ENCODE data around the gene FKBP4.

The FKBP4 gene

GRCh38 chr12:2794736-2795289 is at the start of gene FKBP4:
Gene FKBP4 (plus strand): TSS chr12:2794970. CDS start chr12:2795140, 170 bp downstream.
- H3K27me3 Mint-ChIP-seq, result no peaks in the 10 kb centered on the region
- no peaks in the 10 kb centered on the region for H3K9me3 Mint-ChIP-seq
- peaks cover 38% of the 10 kb centered on the region for H3K36me3 Mint-ChIP-seq (ENCODE audit: low read depth)
- peak within 1 kb of the TSS; percentile 68 for H3K27ac Mint-ChIP-seq
- H3K4me1 Mint-ChIP-seq (ENCODE audit: low read depth), result peaks cover 28% of the 10 kb centered on the region
- peak within 1 kb of the TSS; percentile 96 for H3K4me3 Mint-ChIP-seq

GRCh38 chr12:2745655-2746054 is 49.1 kb upstream of the FKBP4 start:
- Mint-ChIP-seq H3K27ac (no peak overlapping the region), H3K36me3 (ENCODE audit: low read depth) (no peaks in the 10 kb centered on the region), H3K4me3 (no peak overlapping the region), H3K9me3 (peaks cover 3% of the 10 kb centered on the region), H3K4me1 (ENCODE audit: low read depth) (no peaks in the 10 kb centered on the region), H3K27me3 (peaks cover 4% of the 10 kb centered on the region)

GRCh38 chr12:2749580-2749979 is 45.2 kb upstream of the FKBP4 start:
- Mint-ChIP-seq H3K27me3 (peaks cover 34% of the 10 kb centered on the region), H3K36me3 (ENCODE audit: low read depth) (no peaks in the 10 kb centered on the region), H3K4me3 (no peak overlapping the region), H3K27ac (no peak overlapping the region), H3K9me3 (peaks cover 3% of the 10 kb centered on the region), H3K4me1 (ENCODE audit: low read depth) (no peaks in the 10 kb centered on the region)

GRCh38 chr12:2750185-2750584 is 44.6 kb upstream of the FKBP4 start:
- H3K36me3 Mint-ChIP-seq (ENCODE audit: low read depth), result no peaks in the 10 kb centered on the region
- H3K27ac Mint-ChIP-seq, result no peak overlapping the region
- no peak overlapping the region for H3K4me3 Mint-ChIP-seq
- peaks cover 3% of the 10 kb centered on the region for H3K9me3 Mint-ChIP-seq
- H3K4me1 Mint-ChIP-seq (ENCODE audit: low read depth), result no peaks in the 10 kb centered on the region
- peaks cover 40% of the 10 kb centered on the region for H3K27me3 Mint-ChIP-seq

GRCh38 chr12:2751230-2751629 is 43.5 kb upstream of the FKBP4 start:
- Mint-ChIP-seq H3K4me1 (ENCODE audit: low read depth) (no peaks in the 10 kb centered on the region), H3K36me3 (ENCODE audit: low read depth) (no peaks in the 10 kb centered on the region), H3K9me3 (peaks cover 2% of the 10 kb centered on the region), H3K27me3 (peaks cover 43% of the 10 kb centered on the region), H3K27ac (no peak overlapping the region), H3K4me3 (no peak overlapping the region)

GRCh38 chr12:2751686-2752085 is 43.1 kb upstream of the FKBP4 start:
- Mint-ChIP-seq H3K4me3 (no peak overlapping the region), H3K36me3 (ENCODE audit: low read depth) (no peaks in the 10 kb centered on the region), H3K27me3 (peaks cover 47% of the 10 kb centered on the region), H3K9me3 (no peaks in the 10 kb centered on the region), H3K27ac (no peak overlapping the region), H3K4me1 (ENCODE audit: low read depth) (no peaks in the 10 kb centered on the region)

- Mint-ChIP-seq H3K4me1 (ENCODE audit: low read depth) (no peaks in the 10 kb centered on the region), H3K27ac (no peak overlapping the region), H3K9me3 (no peaks in the 10 kb centered on the region), H3K4me3 (no peak overlapping the region), H3K27me3 (peaks cover 49% of the 10 kb centered on the region), H3K36me3 (ENCODE audit: low read depth) (no peaks in the 10 kb centered on the region)
Measured at GRCh38 chr12:2752676-2753371, 41.9 kb upstream of the FKBP4 start.

- Mint-ChIP-seq H3K27me3 (peaks cover 55% of the 10 kb centered on the region), H3K9me3 (no peaks in the 10 kb centered on the region), H3K4me3 (no peak overlapping the region), H3K27ac (no peak overlapping the region), H3K36me3 (ENCODE audit: low read depth) (no peaks in the 10 kb centered on the region), H3K4me1 (ENCODE audit: low read depth) (no peaks in the 10 kb centered on the region)
Measured at GRCh38 chr12:2753536-2753935, 41.2 kb upstream of the FKBP4 start.

- H3K9me3 Mint-ChIP-seq, result no peaks in the 10 kb centered on the region
- no peaks in the 10 kb centered on the region for H3K36me3 Mint-ChIP-seq (ENCODE audit: low read depth)
- H3K4me1 Mint-ChIP-seq (ENCODE audit: low read depth), result no peaks in the 10 kb centered on the region
- H3K27me3 Mint-ChIP-seq, result peaks cover 59% of the 10 kb centered on the region
- H3K27ac Mint-ChIP-seq, result no peak overlapping the region
- no peak overlapping the region for H3K4me3 Mint-ChIP-seq
Measured at GRCh38 chr12:2754208-2754607, 40.6 kb upstream of the FKBP4 start.

- H3K9me3 Mint-ChIP-seq, result no peaks in the 10 kb centered on the region
- no peak overlapping the region for H3K4me3 Mint-ChIP-seq
- H3K4me1 Mint-ChIP-seq (ENCODE audit: low read depth), result no peaks in the 10 kb centered on the region
- no peak overlapping the region for H3K27ac Mint-ChIP-seq
- H3K27me3 Mint-ChIP-seq, result peaks cover 49% of the 10 kb centered on the region
- no peaks in the 10 kb centered on the region for H3K36me3 Mint-ChIP-seq (ENCODE audit: low read depth)
Measured at GRCh38 chr12:2756756-2757155, 38.0 kb upstream of the FKBP4 start.

GRCh38 chr12:2759733-2760132 is 35.0 kb upstream of the FKBP4 start:
- Mint-ChIP-seq H3K36me3 (ENCODE audit: low read depth) (no peaks in the 10 kb centered on the region), H3K9me3 (no peaks in the 10 kb centered on the region), H3K4me3 (no peak overlapping the region), H3K4me1 (ENCODE audit: low read depth) (no peaks in the 10 kb centered on the region), H3K27ac (no peak overlapping the region), H3K27me3 (peaks cover 27% of the 10 kb centered on the region)

GRCh38 chr12:2764398-2764797 is 30.4 kb upstream of the FKBP4 start:
- Mint-ChIP-seq H3K4me1 (ENCODE audit: low read depth) (no peaks in the 10 kb centered on the region), H3K36me3 (ENCODE audit: low read depth) (no peaks in the 10 kb centered on the region), H3K27me3 (no peaks in the 10 kb centered on the region), H3K27ac (no peak overlapping the region), H3K4me3 (no peak overlapping the region), H3K9me3 (no peaks in the 10 kb centered on the region)

- H3K27me3 Mint-ChIP-seq, result no peaks in the 10 kb centered on the region
- no peaks in the 10 kb centered on the region for H3K36me3 Mint-ChIP-seq (ENCODE audit: low read depth)
- H3K4me1 Mint-ChIP-seq (ENCODE audit: low read depth), result no peaks in the 10 kb centered on the region
- H3K4me3 Mint-ChIP-seq, result no peak overlapping the region
- no peak overlapping the region for H3K27ac Mint-ChIP-seq
- no peaks in the 10 kb centered on the region for H3K9me3 Mint-ChIP-seq
Measured at GRCh38 chr12:2765052-2765451, 29.7 kb upstream of the FKBP4 start.

- H3K36me3 Mint-ChIP-seq (ENCODE audit: low read depth), result no peaks in the 10 kb centered on the region
- no peaks in the 10 kb centered on the region for H3K27me3 Mint-ChIP-seq
- no peak overlapping the region for H3K4me3 Mint-ChIP-seq
- no peaks in the 10 kb centered on the region for H3K4me1 Mint-ChIP-seq (ENCODE audit: low read depth)
- H3K27ac Mint-ChIP-seq, result no peak overlapping the region
- peaks cover 3% of the 10 kb centered on the region for H3K9me3 Mint-ChIP-seq
Measured at GRCh38 chr12:2765608-2766007, 29.2 kb upstream of the FKBP4 start.

GRCh38 chr12:2768224-2768961 is 26.4 kb upstream of the FKBP4 start:
- Mint-ChIP-seq H3K27me3 (no peaks in the 10 kb centered on the region), H3K4me3 (no peak overlapping the region), H3K9me3 (peaks cover 4% of the 10 kb centered on the region), H3K27ac (no peak overlapping the region), H3K36me3 (ENCODE audit: low read depth) (no peaks in the 10 kb centered on the region), H3K4me1 (ENCODE audit: low read depth) (no peaks in the 10 kb centered on the region)

Data from stimulated activated naive CD8-positive, alpha-beta T cell treated with anti-CD3 and anti-CD28 coated beads, Interleukin-15, Interleukin-2, amounts not matched to agents 100 ng/mL and 50 ng/mL, for 24 hours (primary cell).